Measurements from ENCODE around the gene ZNF519.
A peak's percentile ranks its signal among the peaks of the same experiment; 100 is the strongest.

The ZNF519 gene

DNA sequence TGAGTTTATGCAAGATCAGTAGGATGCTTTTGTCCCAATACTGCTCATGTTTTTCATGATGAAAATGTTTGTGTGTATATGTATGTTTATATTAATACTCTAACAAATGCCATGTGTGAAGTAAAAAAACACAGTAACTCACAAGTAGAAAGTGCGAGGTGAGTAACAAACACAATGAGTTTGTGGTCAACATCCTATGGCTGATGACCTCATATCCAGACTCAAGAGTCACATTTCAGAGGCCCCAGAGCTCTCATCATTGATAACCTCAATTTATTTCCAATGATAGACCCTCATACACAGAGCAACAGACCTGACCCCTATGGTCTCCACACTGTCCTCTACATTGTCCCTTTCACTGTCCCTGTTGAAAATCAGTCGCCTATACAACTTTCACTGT lies 34.5 kb downstream of the ZNF519 start:
- DNase-seq, result no peak

DNA sequence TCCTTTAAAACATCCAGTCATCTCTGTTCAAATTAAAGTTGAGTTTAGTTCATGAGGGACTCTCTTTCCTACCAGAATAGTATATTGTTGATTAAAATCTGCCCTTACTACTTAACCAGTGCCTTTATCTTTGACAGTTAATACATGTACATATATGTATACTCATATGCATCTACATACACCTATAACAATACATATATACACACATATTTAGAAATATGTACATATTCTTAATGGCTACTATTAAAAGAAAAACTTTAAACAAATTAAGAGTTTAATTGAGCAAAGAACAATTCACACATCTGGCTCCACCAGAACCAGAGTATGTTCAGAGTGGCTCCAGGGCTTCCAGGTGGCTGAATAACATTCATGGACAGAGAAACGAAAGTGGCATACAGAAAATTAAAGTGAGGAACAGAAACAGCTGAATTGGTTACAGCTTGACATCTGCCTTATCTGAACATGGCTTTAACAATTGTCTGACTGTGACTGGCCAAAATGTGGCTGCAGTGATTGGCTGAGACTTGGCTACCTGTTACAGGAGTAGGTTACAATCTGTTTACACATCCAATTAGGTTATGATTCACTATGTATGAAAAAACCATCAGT lies 38.8 kb downstream of the ZNF519 start:
- DNase-seq, result no peak

DNA sequence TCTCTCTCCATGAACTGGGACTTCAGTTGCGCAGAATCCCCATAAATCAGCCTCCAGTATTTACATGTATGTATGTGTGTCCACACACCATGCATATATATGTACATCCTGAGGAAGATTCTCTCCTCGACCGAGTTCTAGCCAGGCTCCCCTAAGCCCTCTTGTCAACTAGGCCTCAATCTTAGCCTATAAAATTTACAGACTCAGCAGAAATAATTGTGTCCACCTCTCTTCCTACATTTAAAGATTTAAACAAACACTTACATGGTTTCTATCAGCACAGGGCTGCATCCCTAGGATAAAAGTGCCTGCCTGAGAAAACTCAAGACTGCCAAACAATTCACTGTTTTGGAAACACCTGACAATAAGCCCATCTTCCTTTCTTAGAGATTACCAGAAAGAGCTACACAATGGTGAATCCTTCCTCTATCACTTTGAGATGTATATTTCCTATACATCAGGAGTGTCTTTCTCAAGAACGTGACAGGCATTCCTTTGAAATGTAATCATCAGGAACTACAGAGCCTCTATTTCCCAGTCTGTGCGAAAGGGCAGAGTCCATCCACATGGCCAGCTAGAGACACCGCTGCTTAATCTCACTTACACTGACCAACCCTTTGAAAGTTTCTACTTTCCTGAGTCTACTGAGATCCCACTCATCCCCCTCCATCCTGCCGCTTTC lies 39.5 kb downstream of the ZNF519 start:
- no peak for DNase-seq

DNA sequence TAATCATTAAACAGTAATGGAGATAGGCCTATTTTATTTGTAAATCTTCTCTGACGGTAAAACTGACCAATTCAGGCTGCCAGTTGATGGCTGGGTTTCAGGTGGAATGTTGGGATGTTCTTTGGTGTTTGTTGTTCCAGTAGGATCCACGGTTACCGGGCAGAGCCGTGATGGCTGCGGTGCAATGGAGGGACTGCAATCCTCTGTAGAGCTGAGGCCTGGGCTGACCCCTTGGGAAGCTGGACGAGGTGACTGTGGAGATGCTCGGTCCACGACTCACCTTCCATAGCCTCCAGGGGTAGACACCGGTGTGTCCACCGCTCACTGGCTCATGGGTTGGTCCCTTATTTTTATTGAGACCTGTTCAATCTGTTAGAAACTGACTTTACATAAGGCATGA lies 42.5 kb downstream of the ZNF519 start:
- DNase-seq, result peak; percentile 24

DNA sequence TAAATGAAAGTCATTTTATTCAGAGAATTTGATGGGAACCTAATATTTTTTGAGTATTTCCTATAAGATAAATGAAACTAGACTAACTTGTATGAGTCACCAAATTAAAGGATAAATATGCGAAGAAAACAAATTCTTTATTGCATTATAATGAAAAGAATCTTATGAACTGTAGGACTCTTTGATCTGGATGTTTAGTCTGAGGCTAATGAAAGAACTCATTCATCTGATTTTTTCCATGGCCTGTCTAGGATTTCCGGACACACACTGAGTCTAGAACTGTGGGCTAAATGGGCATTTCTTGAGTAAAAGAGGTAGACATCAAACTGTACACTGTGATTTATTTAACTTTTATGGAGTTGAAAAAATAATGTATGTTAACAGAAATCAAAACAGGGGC lies 43.0 kb downstream of the ZNF519 start:
- no peak for DNase-seq

DNA sequence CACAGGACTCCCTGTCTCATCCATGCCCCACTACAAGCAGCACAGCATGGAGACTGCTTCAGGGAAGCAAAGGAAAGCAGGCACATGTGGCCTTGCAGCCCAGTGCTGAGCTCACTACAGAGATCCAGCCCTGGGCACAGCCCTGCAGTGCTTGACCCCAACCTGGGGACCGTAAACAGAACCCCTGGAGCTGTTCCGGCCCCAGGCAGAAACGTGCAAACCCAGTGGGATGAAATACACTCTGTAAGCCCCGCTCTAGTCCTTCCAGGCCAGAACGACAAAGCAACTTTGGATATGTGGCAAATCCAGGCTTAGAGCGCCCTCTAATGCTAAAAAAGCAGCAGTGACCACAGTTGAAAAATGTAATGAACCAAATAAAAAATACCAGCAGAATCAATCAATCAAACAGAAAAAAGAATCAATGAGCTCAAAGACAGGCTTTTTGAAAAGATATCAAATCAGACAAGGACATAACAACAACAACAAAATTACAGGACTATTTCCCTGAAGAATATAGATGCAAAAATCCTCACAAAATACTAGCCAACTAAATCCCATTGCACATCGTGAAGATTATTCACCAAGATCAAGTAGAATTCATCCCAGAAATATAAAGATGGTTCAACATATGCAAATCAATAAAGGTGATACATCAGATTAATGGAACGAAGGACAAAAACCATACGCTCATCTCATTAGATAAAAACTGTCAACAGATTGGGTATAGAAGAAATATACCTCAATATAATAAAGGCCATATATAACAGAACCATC lies 45.6 kb downstream of the ZNF519 start:
- DNase-seq, result peak; percentile 44

DNA sequence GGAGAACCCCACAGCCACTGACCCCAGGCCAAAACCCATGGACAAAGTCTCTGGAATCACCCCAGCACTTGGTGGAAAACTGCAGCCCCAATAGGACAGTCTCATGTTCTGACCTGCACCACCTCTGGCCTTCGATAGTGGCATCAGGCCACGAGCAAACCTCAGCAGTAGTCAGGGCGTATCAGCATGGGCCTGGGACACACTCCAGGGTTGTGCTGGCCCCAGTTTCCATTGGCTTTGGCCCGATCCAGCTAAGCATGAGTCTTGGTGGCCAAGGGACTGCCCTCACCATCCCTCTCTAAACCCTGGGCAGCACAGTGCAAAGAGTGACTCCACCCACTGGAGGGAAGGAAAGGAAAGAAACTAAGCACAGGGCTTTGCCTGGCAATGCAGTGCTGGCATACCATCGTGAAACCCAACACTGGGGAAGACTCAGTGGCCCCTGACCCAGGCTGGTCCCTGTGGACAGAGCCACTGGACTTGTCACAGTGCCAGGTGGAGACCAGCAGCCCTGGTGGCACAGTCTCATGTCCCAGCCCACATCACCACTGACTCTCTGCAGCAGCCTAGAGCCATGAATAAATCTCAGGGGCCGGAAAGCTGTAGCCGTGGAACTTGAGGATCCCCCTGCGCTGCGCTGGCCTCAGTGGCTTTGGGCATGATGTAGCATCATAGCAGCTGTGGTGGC lies 46.3 kb downstream of the ZNF519 start:
- no peak for DNase-seq

DNA sequence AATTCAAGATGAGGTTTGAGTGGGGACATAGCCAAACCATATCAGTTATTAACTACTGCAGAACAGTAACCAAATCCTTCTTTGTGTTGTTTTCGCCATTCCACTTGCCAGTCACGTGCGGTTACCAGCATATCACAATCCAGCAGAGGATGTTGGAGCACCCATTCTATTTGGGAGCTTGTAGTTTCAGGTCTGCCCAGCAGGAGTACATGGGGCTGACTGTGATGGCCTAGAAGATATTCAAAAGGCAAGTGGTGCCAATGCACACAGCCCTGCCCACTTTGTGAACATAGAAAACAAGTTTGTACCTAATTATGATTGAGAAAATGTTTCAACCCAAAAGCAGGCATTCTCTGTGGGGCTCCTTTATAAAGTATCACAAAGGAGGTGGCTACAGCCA lies 57.0 kb downstream of the ZNF519 start:
- no peak for DNase-seq

DNA sequence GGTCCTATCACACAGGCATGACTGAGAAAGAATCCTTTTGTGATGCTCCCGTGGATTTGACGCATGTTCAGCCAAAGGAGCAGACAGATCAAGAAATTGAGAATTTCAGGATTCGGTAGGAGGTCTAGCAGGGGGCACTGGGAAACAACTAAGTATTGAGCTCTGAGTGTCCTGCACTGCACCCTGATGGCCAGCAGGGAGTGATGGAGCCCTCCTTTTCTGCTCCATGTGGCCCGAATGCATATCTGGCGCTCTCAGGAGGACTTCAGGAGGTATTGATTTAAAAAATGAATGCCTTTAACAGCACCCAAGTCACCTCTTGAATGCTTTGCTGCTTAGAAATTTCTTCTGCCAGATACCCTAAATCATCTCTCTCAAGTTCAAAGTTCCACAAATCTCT lies 58.0 kb downstream of the ZNF519 start:
- no peak for DNase-seq

DNA sequence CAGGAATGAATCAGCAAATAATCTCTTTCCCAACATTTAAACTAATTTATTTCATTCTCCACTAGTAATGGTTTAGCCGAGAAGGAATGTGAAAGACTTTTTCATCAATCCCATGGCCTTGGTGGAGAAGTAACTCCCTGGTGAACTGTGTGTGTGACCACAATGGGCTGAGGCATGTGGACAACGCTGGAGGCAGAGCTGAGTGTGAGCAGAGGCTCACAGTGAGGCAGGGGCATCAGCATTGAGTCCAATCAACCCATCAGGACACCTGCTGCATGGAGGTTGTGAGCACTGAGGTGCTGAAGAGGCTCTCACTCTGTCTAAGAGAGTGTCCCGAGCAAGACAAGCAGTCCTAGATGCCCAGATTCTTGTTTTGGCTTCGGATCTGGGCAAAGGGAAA lies 78.6 kb downstream of the ZNF519 start:
- no peak for DNase-seq

Data from fibroblast of skin of back (primary cell).